ENCODE data around the gene MASP2. TPM values are rescaled to one million over a fixed set of nuclear protein-coding genes. Genes with fewer than 3 reads are reported as not detected.
A peak's percentile ranks its signal among the peaks of the same experiment; 100 is the strongest.
"Not testable (repeated sequence)": the region's sequence is repeated elsewhere in the genome, so short reads cannot be mapped to it uniquely, and the experiment has no call there.

Gene MASP2
- polyA plus RNA-seq (ENCODE audit: insufficient read length in 12 of 12), result 10 to 100 TPM in 1 of 12 donors, 1 to 10 TPM in 9, under 1 TPM in 1, not detected in 1; 0.91 to 10.1 (median 4.7) TPM
- long read RNA-seq, donor 1, partial matches to known transcripts, result 43 of 43 reads
- long read RNA-seq, donor 1, other reads (novel, unspliced or antisense), result 0 of 43 reads
- long read RNA-seq, donor 2, result 0 reads
- long read RNA-seq, donor 3, result 0 reads
- long read RNA-seq, donor 4, result 0 reads
- long read RNA-seq, donor 5, result 0 reads
- long read RNA-seq, donor 6, result 0 reads
- long read RNA-seq, donor 7, result 0 reads
- long read RNA-seq, donor 8, result 0 reads
- long read RNA-seq, donor 9, result 0 reads
- long read RNA-seq, donor 10, result 0 reads
- long read RNA-seq, donor 11, result 0 reads

GRCh38 chr1:11046625-11047365, at the start of gene MASP2:
Gene MASP2 (minus strand): TSS chr1:11047239. CDS start chr1:11047207, 32 bp downstream.
- DNase-seq, result no peak

- not testable (repeated sequence) for DNase-seq
Measured at GRCh38 chr1:11083784-11084183, 36.7 kb upstream of the MASP2 start.

- no peak for DNase-seq
Measured at GRCh38 chr1:11080931-11081330, 33.9 kb upstream of the MASP2 start.

DNA sequence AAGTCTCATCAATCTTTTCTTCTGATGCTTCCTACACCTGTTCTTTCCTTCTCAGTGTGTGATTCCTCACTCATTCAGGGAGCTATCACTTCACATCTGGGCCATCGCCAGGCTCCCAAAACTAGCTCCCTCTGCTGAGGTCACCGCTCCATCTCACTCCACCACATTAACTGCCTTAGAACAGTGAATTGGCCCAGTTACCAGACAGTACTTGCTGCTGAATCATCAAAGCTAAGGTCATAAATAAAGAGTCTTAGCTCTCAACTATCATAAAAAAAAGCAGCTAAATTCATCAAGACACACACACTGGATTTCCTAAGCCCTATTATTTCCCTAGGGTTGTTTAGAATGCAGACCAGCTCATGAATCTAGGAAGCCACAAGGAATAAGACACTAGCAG, 31.6 kb upstream of the MASP2 start:
- no peak for DNase-seq

DNA sequence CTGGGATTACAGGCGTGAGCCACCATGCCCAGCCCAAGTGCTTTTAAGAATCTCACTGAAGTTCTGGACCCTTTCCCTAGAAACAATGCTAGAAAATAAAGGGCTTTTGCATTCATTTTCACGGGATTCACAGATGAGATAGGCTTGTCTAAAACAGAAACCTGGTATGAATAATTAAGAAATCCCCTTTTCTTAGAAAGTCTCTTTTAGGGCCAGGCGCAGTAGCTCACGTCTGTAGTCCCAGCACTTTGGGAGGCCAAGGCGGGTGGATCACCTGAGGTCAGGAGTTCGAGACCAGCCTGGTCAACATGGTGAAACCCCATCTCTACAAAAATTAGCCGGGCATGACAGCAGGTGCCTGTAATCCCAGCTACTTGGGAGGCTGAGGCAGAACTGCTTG, 26.4 kb upstream of the MASP2 start:
- DNase-seq, result not testable (repeated sequence)

- DNase-seq, result no peak
Measured at GRCh38 chr1:11072216-11072917, 25.3 kb upstream of the MASP2 start.

GRCh38 chr1:11071463-11072215, 24.6 kb upstream of the MASP2 start:
- no peak for DNase-seq

- no peak for DNase-seq
Measured at GRCh38 chr1:11070876-11071275, 23.8 kb upstream of the MASP2 start.

GRCh38 chr1:11068600-11069473, 21.8 kb upstream of the MASP2 start:
- DNase-seq, result no peak

GRCh38 chr1:11067716-11068599, 20.9 kb upstream of the MASP2 start:
- DNase-seq, result no peak

DNA sequence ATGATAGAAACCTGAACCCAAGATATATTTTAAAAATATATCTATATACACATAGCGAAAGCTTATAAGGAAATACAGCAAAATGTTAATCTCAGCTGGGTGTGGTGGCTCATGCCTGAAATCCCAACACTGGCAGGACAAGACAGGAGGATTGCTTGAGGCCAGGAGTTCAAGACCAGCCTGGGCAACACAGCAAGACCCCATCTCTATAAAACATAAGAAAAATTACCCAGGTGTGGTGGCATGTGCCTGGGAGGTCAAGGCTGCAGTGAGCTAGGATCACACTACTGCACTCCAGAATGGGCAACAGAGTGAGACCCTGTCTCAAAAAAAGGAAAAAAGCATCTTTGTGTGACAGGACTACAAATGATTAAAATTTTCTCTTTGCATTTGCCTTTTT, 18.8 kb upstream of the MASP2 start:
- no peak for DNase-seq

DNA sequence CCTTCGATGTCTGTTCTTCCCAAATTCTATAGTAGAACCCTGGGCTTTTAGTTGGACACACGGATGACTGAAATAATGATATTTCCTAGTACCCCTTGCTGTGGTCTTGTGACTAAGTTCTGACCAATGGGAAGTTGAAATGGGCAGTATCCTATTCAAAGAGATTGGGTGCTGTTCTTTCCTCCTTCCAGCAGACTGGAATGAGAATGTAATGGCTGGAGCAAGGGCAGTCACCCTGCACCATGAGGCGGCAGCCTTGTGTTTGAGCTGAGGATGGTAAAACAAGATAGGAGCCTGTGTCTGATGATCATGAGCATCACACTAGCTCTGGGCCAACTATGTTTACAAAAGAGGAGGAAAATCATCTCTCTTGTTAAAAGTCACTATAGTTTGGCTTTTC, 17.9 kb upstream of the MASP2 start:
- DNase-seq, result no peak

- DNase-seq, result not testable (repeated sequence)
Measured at GRCh38 chr1:11063937-11064537, 17.0 kb upstream of the MASP2 start.

- no peak for DNase-seq
Measured at GRCh38 chr1:11062965-11063401, 15.9 kb upstream of the MASP2 start.

DNA sequence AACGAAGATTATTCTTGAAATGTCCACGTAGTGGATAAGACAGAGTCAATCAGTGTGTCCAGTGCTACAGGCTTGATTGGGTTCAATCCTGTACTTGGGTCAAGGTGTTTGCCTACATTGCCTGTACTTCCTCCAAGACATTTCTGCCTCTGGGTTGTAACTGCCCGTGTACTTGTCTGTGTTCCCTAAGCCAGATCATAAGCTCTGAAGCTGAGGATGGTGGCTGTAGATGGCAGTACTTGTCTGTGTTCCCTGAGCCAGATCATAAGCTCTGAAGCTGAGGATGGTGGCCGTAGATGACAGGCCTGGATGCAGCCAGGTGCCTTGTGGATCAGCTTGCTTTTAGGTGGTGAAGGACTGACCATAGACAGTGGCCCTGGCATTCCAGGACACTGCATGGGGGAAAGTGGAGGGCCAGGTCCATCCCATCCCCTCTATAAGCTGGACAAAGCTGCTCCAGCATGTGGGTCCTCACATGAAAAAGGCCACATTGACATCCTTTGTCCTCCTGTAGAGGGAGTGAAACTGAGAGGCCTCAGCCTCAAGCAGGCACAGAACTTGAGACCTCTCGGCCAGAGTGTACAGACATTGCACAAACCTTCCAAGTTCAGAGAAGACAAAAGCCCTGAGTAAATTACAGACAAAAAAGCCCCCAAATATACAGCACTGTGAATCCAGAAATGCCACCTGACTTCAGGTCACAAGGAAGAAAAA, 14.8 kb upstream of the MASP2 start:
- DNase-seq, result no peak

DNA sequence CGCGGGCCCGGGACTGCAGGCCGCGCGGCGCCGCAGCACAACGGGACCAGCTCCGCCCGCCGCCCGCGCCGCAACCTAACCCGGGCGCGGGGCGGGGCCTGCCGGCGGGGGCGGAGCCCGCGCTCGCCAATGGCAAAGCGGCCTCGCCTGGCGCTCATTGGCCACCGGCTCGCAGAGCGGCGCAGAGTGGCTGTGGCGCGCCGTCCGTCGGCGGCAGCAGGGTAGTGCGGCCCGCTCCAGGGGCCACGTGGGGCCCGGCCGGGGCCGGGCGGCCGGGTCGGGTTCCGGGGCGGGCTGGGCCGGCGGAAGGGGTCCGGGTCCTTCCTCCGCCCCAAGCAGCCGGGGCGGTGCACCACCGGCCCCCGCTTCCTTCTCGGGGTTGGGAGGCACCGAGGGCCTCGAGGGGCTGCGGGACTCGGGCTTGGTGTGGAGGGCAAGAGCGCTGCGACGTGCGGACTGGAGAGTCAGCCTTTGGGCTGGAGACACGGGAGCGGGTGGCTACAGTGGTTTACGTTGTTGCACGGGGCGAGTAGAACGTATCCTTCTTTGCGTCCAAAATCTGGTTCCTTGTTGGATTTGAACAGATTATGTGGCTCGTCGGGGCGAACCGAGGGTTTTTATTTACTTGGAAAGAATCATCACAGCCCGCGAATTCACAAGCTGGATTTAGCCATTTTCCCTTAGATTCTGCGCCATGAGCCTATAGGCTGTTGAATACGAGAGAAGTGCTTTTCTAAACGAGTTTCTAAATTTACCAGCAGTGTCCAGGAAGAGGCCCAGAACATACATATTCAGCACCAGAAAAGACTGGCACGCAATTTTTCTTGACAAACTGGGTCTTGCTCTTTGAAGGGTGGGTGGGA, 13.2 kb upstream of the MASP2 start, which contains the start of gene SRM:
Gene SRM, minus strand, starts transcription at position 51 of the 863 bp plus-strand sequence. CDS start 75 bp downstream, outside the sequence.
- peak; percentile 86 for DNase-seq
